Pancreas (tissue), 10 donors: ENCODE results near the gene GNAS-AS1. TPM values are rescaled to one million over a fixed set of nuclear protein-coding genes. Genes with fewer than 3 reads are reported as not detected.

Experiments used
- ATAC-seq, 4 donors: fragments of 200-7000 bp; cut with Tn5 transposase; one replicate each; pipeline versions ENCODE4 v1.8.0 to v1.9.1; 2020; ENCODE audit warnings: mild to moderate bottlenecking in 4 of 4, moderate library complexity in 4 of 4
- DNase-seq, 6 donors: peaks; one replicate each; pipeline ENCODE4 v3.0.0-alpha.2; 2020
- FAIRE-seq: peaks from 2 replicates; lab custom pipeline; 2012; peaks lifted over from hg19 to GRCh38; lab: Jason Lieb, UNC
- H3K27ac ChIP-seq, 4 donors: fragments of 200-600 bp; sonication (generic); 1 replicate in 3 of 4; 2 replicates in 1 of 4; pipeline versions ENCODE4 v1.5.0 to v1.8.0; 2020
- H3K27me3 ChIP-seq, 4 donors: fragments of 200-600 bp; one replicate each; pipeline ENCODE4 v1.8.0; 2021
- H3K36me3 ChIP-seq, 3 donors: fragments of 200-600 bp; sonication (generic) in 1 of 3; one replicate each; pipeline versions ENCODE4 v1.5.0 to v1.8.0; 2020 to 2021
- H3K4me1 ChIP-seq, 3 donors: fragments of 200-600 bp; one replicate each; pipeline ENCODE4 v1.8.0; 2021
- H3K4me3 ChIP-seq, 4 donors: fragments of 200-600 bp; sonication (generic) in 2 of 4; one replicate each; pipeline versions ENCODE4 v1.5.0 to v1.8.0; 2020 to 2021
- H3K9me3 ChIP-seq, 4 donors: fragments of 200-600 bp; one replicate each; pipeline ENCODE4 v1.8.0; 2021
- WGBS, 2 donors: extraction: QIAGEN DNeasy Blood & Tissue Kit; methylation state at CpG; one replicate each; pipeline ENCODE4 v1.1.7; 2013; 5-methylcytosine and 5-hydroxymethylcytosine counted together
- intact Hi-C, 3 donors: fragments of 100-400 bp; cut with DNase I; formaldehyde crosslinking; loops; one replicate each; pipeline versions ENCODE4 v1.11.1 to v1.14.2; 2022
- polyA plus RNA-seq, 2 donors: library from polyadenylated mRNA; stranded (reverse); fragments of 200-250 nt; gene quantifications; one replicate each; pipeline ENCODE4 v1.2.3, GENCODE V29; 2013
- total RNA-seq, 6 donors: library from RNA; stranded (reverse); fragmentation: NEBNext Ultra II Directional in 4 of 6; extraction: Animal tissue kit (Norgen Biotek cat#: 25700) in 4 of 6; gene quantifications; one replicate each; pipeline versions ENCODE4 v1.2.1 to v1.2.4, GENCODE V29; 2021 to 2023
- TF ChIP-seq, protein P1 (sequence below), 4 donors: fragments of 200-600 bp; sonication (generic) in 3 of 4; IDR thresholded peaks; one replicate each; pipeline versions ENCODE4 v1.5.0 to v1.8.0; 2021; ENCODE audit warnings: antibody characterized with exemption in 4 of 4
- donor health status: healthy with polysubstance abuse.
- donor health status: DM: no; HTN: no; CAD: no; lungs with moderate emphysema.
- donor health status: DM: no; HTN: no; CAD: no.
- donor health status: control.
- donor health status: control.
- donor health status: Bipolar disorder and iron deficiency.
- donor health status: DM: yes; HTN: yes; CAD: no.
- donor health status: DM: no; HTN: no; CAD: no.
- donor health status: DM: no; HTN: no; CAD: no.
- donor health status: DM: yes; HTN: yes; CAD: no.

Gene GNAS-AS1
- total and polyA plus RNA-seq, 8 donors = 0.47 to 2.8 (median 0.58) TPM

GRCh38 chr20:58855506-58856389 lies 5.0 kb upstream of the GNAS-AS1 start:
- peaks cover 0 to 8% (median 0%) of the 10 kb centered on the region in 4 donors for H3K27me3 ChIP-seq
- DNase-seq (peak in 1 of 6 donors; percentile 42), FAIRE-seq (no peak), ATAC-seq (no peak)
- 48 to 50% methylated on average over 57 of the region's 57 CpGs for WGBS, 2 donors
- H3K9me3 ChIP-seq = no peaks in the 10 kb centered on the region
- H3K36me3 ChIP-seq = no peaks in the 10 kb centered on the region
- intact Hi-C loops = loop anchor here in 1 of 3 donors (10.0 kb wide), 1 partner anchor 599 kb away; no protein-coding TSS in a partner anchor
- TF ChIP-seq, protein P1, sequence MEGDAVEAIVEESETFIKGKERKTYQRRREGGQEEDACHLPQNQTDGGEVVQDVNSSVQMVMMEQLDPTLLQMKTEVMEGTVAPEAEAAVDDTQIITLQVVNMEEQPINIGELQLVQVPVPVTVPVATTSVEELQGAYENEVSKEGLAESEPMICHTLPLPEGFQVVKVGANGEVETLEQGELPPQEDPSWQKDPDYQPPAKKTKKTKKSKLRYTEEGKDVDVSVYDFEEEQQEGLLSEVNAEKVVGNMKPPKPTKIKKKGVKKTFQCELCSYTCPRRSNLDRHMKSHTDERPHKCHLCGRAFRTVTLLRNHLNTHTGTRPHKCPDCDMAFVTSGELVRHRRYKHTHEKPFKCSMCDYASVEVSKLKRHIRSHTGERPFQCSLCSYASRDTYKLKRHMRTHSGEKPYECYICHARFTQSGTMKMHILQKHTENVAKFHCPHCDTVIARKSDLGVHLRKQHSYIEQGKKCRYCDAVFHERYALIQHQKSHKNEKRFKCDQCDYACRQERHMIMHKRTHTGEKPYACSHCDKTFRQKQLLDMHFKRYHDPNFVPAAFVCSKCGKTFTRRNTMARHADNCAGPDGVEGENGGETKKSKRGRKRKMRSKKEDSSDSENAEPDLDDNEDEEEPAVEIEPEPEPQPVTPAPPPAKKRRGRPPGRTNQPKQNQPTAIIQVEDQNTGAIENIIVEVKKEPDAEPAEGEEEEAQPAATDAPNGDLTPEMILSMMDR (IDR thresholded peaks at IDR 0.05) = no peak
- H3K4me1 ChIP-seq = no peaks in the 10 kb centered on the region
- no peak overlapping the region for H3K27ac ChIP-seq
- no peak overlapping the region for H3K4me3 ChIP-seq

DNA sequence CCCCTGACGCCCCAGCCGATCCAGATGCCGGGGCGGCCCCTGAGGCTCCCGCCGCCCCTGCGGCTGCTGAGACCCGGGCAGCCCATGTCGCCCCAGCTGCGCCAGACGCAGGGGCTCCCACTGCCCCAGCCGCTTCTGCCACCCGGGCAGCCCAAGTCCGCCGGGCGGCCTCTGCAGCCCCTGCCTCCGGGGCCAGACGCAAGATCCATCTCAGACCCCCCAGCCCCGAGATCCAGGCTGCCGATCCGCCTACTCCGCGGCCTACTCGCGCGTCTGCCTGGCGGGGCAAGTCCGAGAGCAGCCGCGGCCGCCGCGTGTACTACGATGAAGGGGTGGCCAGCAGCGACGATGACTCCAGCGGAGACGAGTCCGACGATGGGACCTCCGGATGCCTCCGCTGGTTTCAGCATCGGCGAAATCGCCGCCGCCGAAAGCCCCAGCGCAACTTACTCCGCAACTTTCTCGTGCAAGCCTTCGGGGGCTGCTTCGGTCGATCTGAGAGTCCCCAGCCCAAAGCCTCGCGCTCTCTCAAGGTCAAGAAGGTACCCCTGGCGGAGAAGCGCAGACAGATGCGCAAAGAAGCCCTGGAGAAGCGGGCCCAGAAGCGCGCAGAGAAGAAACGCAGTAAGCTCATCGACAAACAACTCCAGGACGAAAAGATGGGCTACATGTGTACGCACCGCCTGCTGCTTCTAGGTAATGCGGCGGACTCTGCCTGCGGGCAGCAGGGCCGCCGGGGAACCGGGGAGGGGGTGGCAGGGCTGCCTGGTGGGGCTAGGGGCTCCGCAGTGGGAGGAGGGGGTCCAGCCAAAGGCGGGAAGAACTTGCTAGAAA lies 4.2 kb upstream of the GNAS-AS1 start:
- Histone ChIP-seq H3K27me3 (peaks cover 0 to 8% (median 0%) of the 10 kb centered on the region in 4 donors), H3K4me3 (peak overlapping the region in 1 of 4 donors; percentile 33), H3K27ac (no peak overlapping the region), H3K9me3 (no peaks in the 10 kb centered on the region), H3K4me1 (no peaks in the 10 kb centered on the region), H3K36me3 (no peaks in the 10 kb centered on the region)
- TF ChIP-seq, protein P1 (IDR thresholded peaks at IDR 0.05) = no peak
- 50 to 57% methylated on average over 69 to 75 of the region's 75 CpGs for WGBS, 2 donors
- no peak for FAIRE-seq
- intact Hi-C loops = loop anchor here in 1 of 3 donors (10.0 kb wide), 1 partner anchor 600 kb away; no protein-coding TSS in a partner anchor
- ATAC-seq = no peak
- DNase-seq = peak in 2 of 6 donors; percentile 61 to 71

GRCh38 chr20:58853976-58854637 lies 3.4 kb upstream of the GNAS-AS1 start:
- intact Hi-C loops = loop anchor here in 1 of 3 donors (10.0 kb wide), 1 partner anchor 601 kb away; no protein-coding TSS in a partner anchor
- DNase-seq (peak in 2 of 6 donors; percentile 56 to 68), ATAC-seq (no peak), FAIRE-seq (no peak)
- Histone ChIP-seq H3K36me3 (no peaks in the 10 kb centered on the region), H3K4me1 (no peaks in the 10 kb centered on the region), H3K4me3 (peak overlapping the region in 1 of 4 donors; percentile 33), H3K27ac (no peak overlapping the region), H3K9me3 (no peaks in the 10 kb centered on the region), H3K27me3 (peaks cover 0 to 8% (median 0%) of the 10 kb centered on the region in 4 donors)
- WGBS, 2 donors = 54 to 57% methylated on average over 60 to 63 of the region's 63 CpGs
- TF ChIP-seq, protein P1 (IDR thresholded peaks at IDR 0.05) = no peak

GRCh38 chr20:58853466-58853865 lies 2.8 kb upstream of the GNAS-AS1 start:
- intact Hi-C loops = loop anchor here in 1 of 3 donors (10.0 kb wide), 1 partner anchor 601 kb away; no protein-coding TSS in a partner anchor
- peaks cover 0 to 8% (median 0%) of the 10 kb centered on the region in 4 donors for H3K27me3 ChIP-seq
- no peak for DNase-seq

More at GRCh38 chr20:58853466-58853865, 2.8 kb upstream of the GNAS-AS1 start:
- ATAC-seq (no peak), FAIRE-seq (no peak)
- 59 to 74% methylated on average over 5 to 6 of the region's 6 CpGs for WGBS, 2 donors
- Histone ChIP-seq H3K36me3 (no peaks in the 10 kb centered on the region), H3K9me3 (no peaks in the 10 kb centered on the region), H3K4me3 (no peak overlapping the region), H3K4me1 (no peaks in the 10 kb centered on the region), H3K27ac (no peak overlapping the region)
- TF ChIP-seq, protein P1 (IDR thresholded peaks at IDR 0.05) = no peak
